Spleen (tissue), 7 donors: ENCODE data around the gene TPM4.

Experiments used
- POLR2A ChIP-seq, 3 donors: fragments of 450-650 bp; IDR thresholded peaks; one replicate each; pipeline ENCODE4 v1.5.1; 2017; ENCODE audit warnings: antibody characterized with exemption in 3 of 3, mild to moderate bottlenecking in 1 of 3
- POLR2AphosphoS5 ChIP-seq, 3 donors: sonication (generic); formaldehyde crosslinking; IDR thresholded peaks; one replicate each; pipeline ENCODE4 v1.5.1; 2017; ENCODE audit warnings: antibody characterized with exemption in 3 of 3
- TF ChIP-seq, protein P1 (sequence below), 11 experiments: fragments of 200-600 bp in 7 of 11; fragments of 450-650 bp in 4 of 11; sonication (generic) in 4 of 11; IDR thresholded peaks in 8 of 11; conservative IDR thresholded peaks in 3 of 11; 1 replicate in 7 of 11; 2 replicates in 4 of 11; pipeline versions ENCODE4 v1.4.0 to v1.8.0; 2016 to 2021; ENCODE audit warnings: antibody characterized with exemption in 11 of 11, inconsistent platforms in 4 of 11, mild to moderate bottlenecking in 1 of 11
- donor health status: DM: no; HTN: no; CAD: no; lungs with moderate emphysema.
- donor health status: DM: no; HTN: no; CAD: no.
- donor health status: DM: no; HTN: no; CAD: no.

DNA sequence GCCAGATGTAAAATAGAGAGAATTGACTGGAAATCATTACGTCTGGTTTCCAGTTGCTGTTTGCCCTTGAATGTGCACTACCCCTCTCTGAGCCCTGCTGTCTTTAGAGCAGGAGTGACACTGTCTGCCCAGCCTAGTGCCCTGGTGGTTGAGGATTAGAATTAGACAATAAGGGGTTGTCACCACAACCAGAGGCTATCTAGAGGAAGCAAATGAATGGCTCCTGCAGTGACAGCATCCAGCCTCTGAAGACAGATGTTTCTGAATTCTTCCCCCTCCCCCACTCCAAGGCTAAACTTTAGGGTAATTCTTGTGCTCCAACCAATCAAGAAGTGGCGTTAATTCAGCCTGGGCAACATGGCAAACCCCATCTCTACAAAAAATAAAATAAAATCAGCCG, 37.4 kb downstream of the TPM4 start:
- TF ChIP-seq POLR2AphosphoS5 (IDR thresholded peaks at IDR 0.05) (no peak), POLR2A (IDR thresholded peaks at IDR 0.05) (no peak)
- TF ChIP-seq, protein P1, sequence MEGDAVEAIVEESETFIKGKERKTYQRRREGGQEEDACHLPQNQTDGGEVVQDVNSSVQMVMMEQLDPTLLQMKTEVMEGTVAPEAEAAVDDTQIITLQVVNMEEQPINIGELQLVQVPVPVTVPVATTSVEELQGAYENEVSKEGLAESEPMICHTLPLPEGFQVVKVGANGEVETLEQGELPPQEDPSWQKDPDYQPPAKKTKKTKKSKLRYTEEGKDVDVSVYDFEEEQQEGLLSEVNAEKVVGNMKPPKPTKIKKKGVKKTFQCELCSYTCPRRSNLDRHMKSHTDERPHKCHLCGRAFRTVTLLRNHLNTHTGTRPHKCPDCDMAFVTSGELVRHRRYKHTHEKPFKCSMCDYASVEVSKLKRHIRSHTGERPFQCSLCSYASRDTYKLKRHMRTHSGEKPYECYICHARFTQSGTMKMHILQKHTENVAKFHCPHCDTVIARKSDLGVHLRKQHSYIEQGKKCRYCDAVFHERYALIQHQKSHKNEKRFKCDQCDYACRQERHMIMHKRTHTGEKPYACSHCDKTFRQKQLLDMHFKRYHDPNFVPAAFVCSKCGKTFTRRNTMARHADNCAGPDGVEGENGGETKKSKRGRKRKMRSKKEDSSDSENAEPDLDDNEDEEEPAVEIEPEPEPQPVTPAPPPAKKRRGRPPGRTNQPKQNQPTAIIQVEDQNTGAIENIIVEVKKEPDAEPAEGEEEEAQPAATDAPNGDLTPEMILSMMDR (IDR thresholded peaks at IDR 0.05 in 8 of 11, conservative IDR thresholded peaks at IDR 0.05 in 3 of 11), result no peak
